ENCODE measurements around the gene C1orf141. TPM values are rescaled to one million over a fixed set of nuclear protein-coding genes. Genes with fewer than 3 reads are reported as not detected.

Gene C1orf141
- total and polyA plus RNA-seq, 9 of the 15 experiments (the other 6 are each of a cell fraction or from before 2014, with no cell fraction given), result not detected

GRCh38 chr1:67158401-67158800, 23.6 kb upstream of the C1orf141 start:
- WGBS (ENCODE audit: insufficient coverage, low coverage, missing lambda C conversion rate), result 6% methylated on average over 2 of the region's 2 CpGs
- FAIRE-seq, result no peak
- ChIA-PET CTCF (ENCODE audit: low intra/inter-chr PET ratio) (no interaction called here), POLR2A (interaction anchor here (0.9 to 1.2 kb wide), 2 partner anchors 9 to 16 kb away, joined by 3 to 6 read pairs; no protein-coding TSS in a partner anchor)
- Histone ChIP-seq H3K79me2 (ENCODE audit: control insufficient read depth, insufficient read depth, low read length) (no peaks in the 10 kb centered on the region), H3K4me1 (replicated peaks in 1 of 2; ENCODE audit: control insufficient read depth in 2 of 2, insufficient read depth in 2 of 2, low read length in 2 of 2) (peaks cover 0 to 4% of the 10 kb centered on the region in 2 experiments; a peak in 2 of 5 replicates), H3K9me1 (ENCODE audit: control insufficient read depth, insufficient read depth, low read length) (no peaks in the 10 kb centered on the region), H3K9ac (ENCODE audit: insufficient read depth in 1 of 2, low read depth in 2 of 2, low read length in 2 of 2) (no peak overlapping the region), H3K36me3 (ENCODE audit: control insufficient read depth, insufficient read depth, low read length) (no peaks in the 10 kb centered on the region), H3K27ac (ENCODE audit: extremely low read depth, low read depth, low read length) (no peak overlapping the region), H4K20me1 (replicated peaks; ENCODE audit: control insufficient read depth, insufficient read depth, low read length) (no peaks in the 10 kb centered on the region), H3K4me3 (no peak overlapping the region), H3K4me2 (ENCODE audit: insufficient read depth, low read length) (no peak overlapping the region), H3K9me3 (replicated peaks; ENCODE audit: control insufficient read depth, insufficient read depth, low read depth, low read length) (no peaks in the 10 kb centered on the region), H2AFZ (ENCODE audit: low read depth, low read length) (no peak overlapping the region), H3K27me3 (ENCODE audit: control insufficient read depth in 2 of 2, insufficient read depth in 2 of 2, low read length in 2 of 2) (peaks cover 0 to 12% of the 10 kb centered on the region in 2 experiments; a peak in 1 of 5 replicates)
- in situ Hi-C loops (cut with MboI), result no loop called here
- DNase-seq (ENCODE audit: extremely low read depth in 1 of 4, low spot score in 3 of 4), result no peak
- peak; percentile 61; the same call in 2 of the 3 replicates for ATAC-seq
- no TSS peak for BruUV-seq (replicated peaks)
- intact Hi-C loops (cut with micrococcal nuclease), result no loop called here
- TF ChIP-seq RFX1 (IDR thresholded peaks at IDR 0.05) (peak; percentile 91), PURB (CRISPR knock-in tag; IDR thresholded peaks at IDR 0.05; ENCODE audit: low read depth) (no peak), SIN3B (IDR thresholded peaks at IDR 0.05; ENCODE audit: low read depth) (no peak), BMI1 (IDR thresholded peaks at IDR 0.05; ENCODE audit: low read length) (peak; percentile 50; the same call in 1 of the 2 replicates), ZNF3 (CRISPR knock-in tag; IDR thresholded peaks at IDR 0.05) (no peak)
- TF ChIP-seq, protein P1, sequence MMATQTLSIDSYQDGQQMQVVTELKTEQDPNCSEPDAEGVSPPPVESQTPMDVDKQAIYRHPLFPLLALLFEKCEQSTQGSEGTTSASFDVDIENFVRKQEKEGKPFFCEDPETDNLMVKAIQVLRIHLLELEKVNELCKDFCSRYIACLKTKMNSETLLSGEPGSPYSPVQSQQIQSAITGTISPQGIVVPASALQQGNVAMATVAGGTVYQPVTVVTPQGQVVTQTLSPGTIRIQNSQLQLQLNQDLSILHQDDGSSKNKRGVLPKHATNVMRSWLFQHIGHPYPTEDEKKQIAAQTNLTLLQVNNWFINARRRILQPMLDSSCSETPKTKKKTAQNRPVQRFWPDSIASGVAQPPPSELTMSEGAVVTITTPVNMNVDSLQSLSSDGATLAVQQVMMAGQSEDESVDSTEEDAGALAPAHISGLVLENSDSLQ (IDR thresholded peaks at IDR 0.05), result peak; percentile 91
- TF ChIP-seq, protein P2, sequence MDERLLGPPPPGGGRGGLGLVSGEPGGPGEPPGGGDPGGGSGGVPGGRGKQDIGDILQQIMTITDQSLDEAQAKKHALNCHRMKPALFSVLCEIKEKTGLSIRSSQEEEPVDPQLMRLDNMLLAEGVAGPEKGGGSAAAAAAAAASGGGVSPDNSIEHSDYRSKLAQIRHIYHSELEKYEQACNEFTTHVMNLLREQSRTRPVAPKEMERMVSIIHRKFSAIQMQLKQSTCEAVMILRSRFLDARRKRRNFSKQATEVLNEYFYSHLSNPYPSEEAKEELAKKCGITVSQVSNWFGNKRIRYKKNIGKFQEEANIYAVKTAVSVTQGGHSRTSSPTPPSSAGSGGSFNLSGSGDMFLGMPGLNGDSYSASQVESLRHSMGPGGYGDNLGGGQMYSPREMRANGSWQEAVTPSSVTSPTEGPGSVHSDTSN (CRISPR knock-in tag; IDR thresholded peaks at IDR 0.05; ENCODE audit: low read depth), result no peak
- TF ChIP-seq, protein P2 (tag; conservative IDR thresholded peaks at IDR 0.05; ENCODE audit: low read depth), result peak; percentile 58; the same call in 1 of the 2 replicates
